Measurements from ENCODE around the gene DRAM2.

GRCh38 chr1:111085676-111086075, 54.2 kb downstream of the DRAM2 start:
- no peak for TF ChIP-seq POLR2A (IDR thresholded peaks at IDR 0.05)
- no peak for TF ChIP-seq POLR2AphosphoS5 (IDR thresholded peaks at IDR 0.05)
- TF ChIP-seq CTCF (IDR thresholded peaks at IDR 0.05 in 8 of 11, conservative IDR thresholded peaks at IDR 0.05 in 3 of 11) = no peak

Measured in spleen (tissue), 7 donors.